WI38 (cell line): Measurements from ENCODE around the gene MOCS3.
"Not testable (repeated sequence)": the region's sequence is repeated elsewhere in the genome, so short reads cannot be mapped to it uniquely, and the experiment has no call there.

Experiments used
- H3K4me3 ChIP-seq: 2 replicates; pipeline ENCODE4 v1.5.1; 2011; ENCODE audit warnings: low read depth, mild to moderate bottlenecking, control low read depth, low read length
- TF ChIP-seq, protein P1 (sequence below): IDR thresholded peaks from 2 replicates; pipeline ENCODE4 v1.5.1; 2012; ENCODE audit warnings: low read depth, mild to moderate bottlenecking, control low read depth, low read length

Gene MOCS3

DNA sequence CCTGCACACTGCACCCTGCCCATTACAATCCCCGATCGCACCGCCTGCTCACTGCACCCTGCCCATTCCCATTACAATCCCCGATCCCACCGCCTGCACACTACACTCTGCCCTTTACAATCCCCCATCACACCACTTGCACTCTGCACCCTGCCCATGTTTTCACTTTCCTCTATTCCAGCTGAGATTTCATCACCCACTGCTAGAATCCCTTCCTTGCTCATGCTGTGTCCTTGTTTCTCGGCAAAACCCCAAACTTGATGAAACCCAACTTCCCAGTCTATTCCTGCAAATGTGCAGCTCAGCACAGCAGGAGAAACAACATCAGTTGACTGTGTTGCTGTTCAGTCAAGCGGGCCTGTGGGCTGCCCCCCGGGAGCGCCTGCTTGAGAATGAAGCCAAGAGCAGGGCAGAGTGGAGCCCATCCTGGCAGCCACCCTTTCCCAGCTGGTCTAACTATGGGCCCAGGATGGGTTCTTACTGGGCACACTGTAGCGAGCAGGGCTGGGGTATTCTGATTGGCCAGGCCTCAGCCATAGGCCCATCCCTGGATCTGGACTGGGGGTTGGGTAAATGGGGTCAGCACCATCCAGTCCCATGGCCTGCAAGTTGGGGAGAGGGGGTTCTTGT, 17.2 kb downstream of the MOCS3 start:
- H3K4me3 ChIP-seq = no peak overlapping the region
- TF ChIP-seq, protein P1, sequence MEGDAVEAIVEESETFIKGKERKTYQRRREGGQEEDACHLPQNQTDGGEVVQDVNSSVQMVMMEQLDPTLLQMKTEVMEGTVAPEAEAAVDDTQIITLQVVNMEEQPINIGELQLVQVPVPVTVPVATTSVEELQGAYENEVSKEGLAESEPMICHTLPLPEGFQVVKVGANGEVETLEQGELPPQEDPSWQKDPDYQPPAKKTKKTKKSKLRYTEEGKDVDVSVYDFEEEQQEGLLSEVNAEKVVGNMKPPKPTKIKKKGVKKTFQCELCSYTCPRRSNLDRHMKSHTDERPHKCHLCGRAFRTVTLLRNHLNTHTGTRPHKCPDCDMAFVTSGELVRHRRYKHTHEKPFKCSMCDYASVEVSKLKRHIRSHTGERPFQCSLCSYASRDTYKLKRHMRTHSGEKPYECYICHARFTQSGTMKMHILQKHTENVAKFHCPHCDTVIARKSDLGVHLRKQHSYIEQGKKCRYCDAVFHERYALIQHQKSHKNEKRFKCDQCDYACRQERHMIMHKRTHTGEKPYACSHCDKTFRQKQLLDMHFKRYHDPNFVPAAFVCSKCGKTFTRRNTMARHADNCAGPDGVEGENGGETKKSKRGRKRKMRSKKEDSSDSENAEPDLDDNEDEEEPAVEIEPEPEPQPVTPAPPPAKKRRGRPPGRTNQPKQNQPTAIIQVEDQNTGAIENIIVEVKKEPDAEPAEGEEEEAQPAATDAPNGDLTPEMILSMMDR = no peak

DNA sequence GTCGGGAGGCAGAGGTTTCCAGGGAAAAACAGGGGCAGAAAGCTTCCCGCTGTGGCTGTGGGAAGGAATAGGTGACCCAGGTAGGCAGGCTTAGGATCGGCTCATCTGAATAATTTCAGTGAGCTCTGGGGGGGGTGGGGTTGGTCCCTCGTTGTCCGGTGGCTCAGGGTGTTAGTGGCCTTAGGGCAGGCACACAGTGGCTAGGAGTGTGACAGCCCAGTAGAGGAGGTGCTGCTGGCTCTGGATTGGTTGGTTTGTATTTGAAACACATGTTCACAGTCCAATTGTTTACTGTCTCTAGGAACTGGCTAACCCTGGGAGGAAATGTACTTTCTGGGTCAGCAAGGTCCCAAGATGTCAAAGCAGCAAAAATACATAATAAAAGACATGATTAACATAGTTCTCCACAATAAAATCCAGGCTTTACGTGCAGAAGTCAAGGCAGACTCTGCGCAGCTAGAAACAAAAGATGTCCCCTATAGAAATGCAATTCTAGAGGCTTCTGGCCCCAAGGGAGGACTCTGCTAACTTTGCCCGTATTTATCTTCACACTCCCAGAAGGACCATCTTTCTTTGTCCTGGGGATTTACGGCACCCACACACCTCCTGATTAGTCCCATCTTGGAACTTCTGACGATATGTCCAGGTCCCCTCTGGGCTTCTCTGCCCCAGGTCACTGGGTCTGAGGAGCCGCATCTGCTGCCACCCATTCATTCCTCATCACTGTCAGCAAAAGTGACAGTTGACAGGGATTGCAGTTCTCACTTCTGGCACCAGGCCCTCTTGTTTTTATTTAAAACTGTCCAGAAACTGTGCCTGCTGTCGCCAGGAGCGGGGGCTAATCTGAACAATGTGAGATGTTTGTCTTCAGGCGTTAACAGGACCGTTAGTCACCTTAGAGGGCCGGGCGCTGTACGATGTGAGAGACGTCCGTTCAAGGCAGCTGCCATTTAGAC, 18.7 kb downstream of the MOCS3 start:
- TF ChIP-seq, protein P1 = no peak
- no peak overlapping the region for H3K4me3 ChIP-seq

DNA sequence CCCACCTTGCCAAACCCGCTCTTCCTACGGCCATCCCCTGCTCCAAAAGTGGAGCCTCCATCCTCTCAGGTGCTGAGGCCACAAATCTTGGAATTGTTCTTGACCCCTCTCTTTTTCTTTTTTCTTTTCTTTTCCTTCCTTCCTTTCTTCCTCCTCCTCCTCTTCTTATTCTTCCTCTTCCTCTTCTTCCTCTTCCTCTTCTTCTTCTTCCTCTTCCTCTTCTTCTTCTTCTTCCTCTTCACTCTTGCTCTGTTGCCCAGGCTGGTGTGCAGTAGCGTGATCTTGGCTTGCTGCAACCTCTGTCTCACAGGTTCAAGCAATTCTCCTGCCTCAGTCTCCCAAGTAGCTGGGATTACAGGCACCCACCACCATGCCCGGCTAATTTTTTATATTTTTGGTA, 19.9 kb downstream of the MOCS3 start:
- not testable (repeated sequence) for H3K4me3 ChIP-seq

DNA sequence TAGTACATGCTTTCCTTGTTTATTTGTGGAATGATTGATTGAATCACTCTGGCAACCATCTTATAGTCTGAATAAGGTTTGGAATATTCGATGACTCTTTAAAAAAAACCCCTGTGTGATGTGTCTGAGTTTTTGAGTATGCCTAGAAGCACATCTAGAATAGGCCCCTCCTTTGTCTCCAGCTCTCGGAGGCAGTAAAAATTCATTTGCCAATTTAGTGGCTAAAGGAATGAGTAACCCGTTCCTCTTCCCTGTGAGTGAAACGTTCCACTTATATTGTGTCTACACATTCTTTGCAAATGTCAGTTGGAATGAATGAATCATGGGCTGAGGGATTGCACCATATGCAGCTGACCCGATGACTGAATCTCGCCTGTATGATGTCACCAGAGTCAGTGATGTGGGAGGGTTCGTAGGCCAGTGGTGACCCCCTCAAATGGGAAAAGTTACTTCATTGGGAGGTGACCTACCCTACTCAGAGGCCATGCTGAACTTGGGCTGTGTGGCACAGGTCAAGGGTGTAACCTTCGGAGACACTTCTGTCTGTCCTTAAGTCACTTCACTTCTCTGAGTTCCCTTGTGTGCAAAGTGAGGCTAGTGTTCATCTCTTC, 21.6 kb downstream of the MOCS3 start:
- no peak overlapping the region for H3K4me3 ChIP-seq
- TF ChIP-seq, protein P1 = no peak

DNA sequence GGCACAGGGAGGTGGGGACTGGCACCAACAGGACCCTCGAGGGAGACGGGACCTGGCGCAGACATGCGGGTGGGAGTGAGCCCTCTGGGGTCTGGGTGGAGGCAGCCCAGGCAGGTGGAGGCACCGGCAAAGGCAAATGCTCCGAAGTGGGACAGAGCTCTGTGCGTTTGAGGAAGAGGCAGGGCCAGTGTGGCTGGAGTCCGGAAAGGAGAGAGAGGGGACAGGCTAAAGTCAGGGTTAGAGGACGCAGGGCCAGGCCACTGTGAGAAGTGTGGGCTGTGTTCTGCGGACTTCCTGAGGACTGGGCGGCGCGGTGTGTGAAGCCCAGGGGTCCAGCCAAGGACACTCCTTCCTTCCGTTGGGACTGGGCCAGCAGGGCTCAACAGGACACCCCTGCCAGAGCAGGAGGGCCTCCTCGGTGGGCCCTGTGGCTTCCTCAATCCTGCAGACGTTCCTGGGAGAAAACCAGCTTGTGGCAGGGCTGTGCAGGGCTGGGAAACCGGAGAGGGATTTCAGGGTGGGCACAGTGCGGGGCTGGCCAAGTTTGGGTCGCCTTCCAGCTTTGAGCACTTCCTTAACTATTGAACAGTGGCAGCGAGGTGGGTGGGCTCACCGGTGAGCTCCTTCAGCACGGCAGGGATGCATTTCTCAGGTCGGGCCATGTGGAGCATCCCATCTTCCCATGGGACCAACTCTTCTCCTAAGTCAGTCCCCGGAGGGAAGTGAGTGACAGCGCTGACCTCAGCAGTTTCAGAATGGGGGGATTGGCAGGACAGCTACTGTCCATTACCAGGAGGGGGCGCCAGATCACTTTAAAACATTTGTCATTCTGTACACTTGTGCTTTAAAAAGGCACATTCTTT, 22.5 kb downstream of the MOCS3 start:
- TF ChIP-seq, protein P1 = peak; percentile 72
- H3K4me3 ChIP-seq = no peak overlapping the region

DNA sequence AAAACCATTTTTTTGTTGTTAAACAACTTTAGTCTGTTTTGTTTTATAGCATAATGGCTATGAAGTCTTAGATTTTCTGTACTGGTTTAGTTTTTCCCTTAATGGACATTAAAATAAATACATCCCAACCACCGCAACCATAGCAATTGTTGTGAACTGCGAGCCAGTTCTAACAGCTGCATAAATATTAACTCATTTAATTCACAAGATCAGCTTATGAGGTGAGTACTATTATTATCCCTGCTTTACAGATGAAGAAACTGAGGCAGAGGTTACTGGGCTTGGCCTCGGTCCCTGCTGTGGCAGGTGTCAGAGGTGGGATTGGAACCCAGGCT, 23.1 kb downstream of the MOCS3 start:
- H3K4me3 ChIP-seq = no peak overlapping the region
- TF ChIP-seq, protein P1 = no peak

DNA sequence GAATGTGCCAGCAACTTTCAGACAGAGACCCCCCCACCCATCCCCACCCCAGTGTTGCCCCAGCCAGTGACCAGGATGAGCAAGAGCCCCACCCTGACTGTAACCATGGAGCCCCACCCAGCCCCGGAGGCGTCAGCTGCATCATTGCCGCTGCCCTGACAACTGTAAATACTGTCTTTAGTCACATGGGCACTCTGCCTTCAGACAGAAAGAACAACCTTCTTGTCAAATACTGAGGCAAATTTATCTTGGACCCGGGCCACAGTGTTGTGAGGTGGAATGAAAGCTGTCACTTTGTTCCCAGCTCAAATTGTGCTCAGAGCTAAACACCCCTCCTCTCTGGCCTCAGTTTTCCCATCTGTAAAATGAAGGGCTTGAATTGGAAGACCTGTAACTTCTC, 23.7 kb downstream of the MOCS3 start:
- TF ChIP-seq, protein P1 = no peak

More for the DNA sequence above, 23.7 kb downstream of the MOCS3 start:
- H3K4me3 ChIP-seq = no peak overlapping the region
